PC-3 (cell line): Measurements from ENCODE around the gene TMEM39A. TPM values are rescaled to one million over a fixed set of nuclear protein-coding genes. Genes with fewer than 3 reads are reported as not detected.

Experiments
- ATAC-seq: fragments of 200-7000 bp; cut with Tn5 transposase; 2 replicates; pipeline ENCODE4 v1.9.1; 2020; ENCODE audit warnings: mild to moderate bottlenecking, moderate library complexity
- BruUV-seq: library from RNA; stranded (reverse); fragments of 400-500 nt; replicated peaks from 2 replicates; lab custom pipeline; 2021; lab: Mats Ljungman, UMichigan
- CTCF ChIA-PET: fragments of 300-600 bp; sonication (Branson Sonifier 250); formaldehyde crosslinking; loops from one replicate; lab custom pipeline; 2022; ENCODE audit warnings: antibody characterized with exemption; lab: Charles Lee
- POLR2A ChIA-PET: fragments of 300-600 bp; sonication (Branson Sonifier 250); formaldehyde crosslinking; loops from one replicate; lab custom pipeline; 2022; ENCODE audit warnings: antibody characterized with exemption; ENCODE audit not compliant: unreplicated experiment; lab: Charles Lee
- DNase-seq: peaks from one replicate; pipeline ENCODE4 v3.0.0-alpha.2; 2015
- H2AFZ ChIP-seq: fragments of 300-600 bp; sonication (generic); 2 replicates; pipeline ENCODE4 v1.6.0; 2016; ENCODE audit warnings: antibody characterized with exemption, low read length
- H3F3A ChIP-seq: fragments of 300-600 bp; sonication (generic); one replicate; pipeline ENCODE4 v1.6.0; 2017; ENCODE audit warnings: antibody characterized with exemption, low read length, control low read depth, mild to moderate bottlenecking; ENCODE audit not compliant: unreplicated experiment
- H3K27ac ChIP-seq: fragments of 300-600 bp; sonication (generic); 2 replicates; pipeline ENCODE4 v1.5.1; 2016; ENCODE audit warnings: mild to moderate bottlenecking, low read length
- H3K27me3 ChIP-seq: fragments of 300-600 bp; sonication (generic); 2 replicates; pipeline ENCODE4 v1.6.1; 2016; ENCODE audit warnings: low read length, mixed read lengths
- H3K36me3 ChIP-seq: fragments of 300-600 bp; sonication (generic); 2 replicates; pipeline ENCODE4 v1.6.1; 2016; ENCODE audit warnings: low read depth, mixed run types, low read length, mixed read lengths
- H3K4me1 ChIP-seq: fragments of 300-600 bp; sonication (generic); 2 replicates; pipeline ENCODE4 v1.5.1; 2016; ENCODE audit warnings: low read length; ENCODE audit not compliant: insufficient read depth
- H3K4me2 ChIP-seq: fragments of 300-600 bp; sonication (generic); 2 replicates; pipeline ENCODE4 v1.6.0; 2016; ENCODE audit warnings: low read length
- H3K4me3 ChIP-seq: fragments of 300-600 bp; sonication (generic); 2 replicates; pipeline ENCODE4 v1.5.1; 2016; ENCODE audit warnings: mild to moderate bottlenecking, low read length, mixed read lengths
- H3K79me2 ChIP-seq: fragments of 300-600 bp; sonication (generic); 2 replicates; pipeline ENCODE4 v1.6.1; 2017; ENCODE audit warnings: low read length, mixed read lengths
- H3K9ac ChIP-seq: fragments of 300-600 bp; sonication (generic); 2 replicates; pipeline ENCODE4 v1.6.0; 2016; ENCODE audit warnings: mild to moderate bottlenecking, low read length
- H3K9me2 ChIP-seq: fragments of 300-600 bp; sonication (generic); replicated peaks from 2 replicates; pipeline ENCODE4 v1.6.1; 2016; ENCODE audit warnings: mixed run types, low read length, mixed read lengths
- H3K9me3 ChIP-seq: fragments of 300-600 bp; sonication (generic); 2 replicates; pipeline ENCODE4 v1.6.1; 2016; ENCODE audit warnings: low read length, mixed read lengths
- H4K20me1 ChIP-seq: fragments of 300-600 bp; sonication (generic); 2 replicates; pipeline ENCODE4 v1.6.1; 2016; ENCODE audit warnings: low read length, mixed read lengths
- EZH2 ChIP-seq: fragments of 300-600 bp; sonication (generic); IDR thresholded peaks from one replicate; pipeline ENCODE4 v1.6.1; 2017; ENCODE audit warnings: antibody characterized with exemption, mild to moderate bottlenecking, low read length; ENCODE audit not compliant: unreplicated experiment
- EZH2phosphoT487 ChIP-seq: fragments of 300-600 bp; sonication (generic); IDR thresholded peaks from 2 replicates; pipeline ENCODE4 v1.6.1; 2018; ENCODE audit warnings: mild to moderate bottlenecking, antibody characterized with exemption, low read length, borderline replicate concordance
- intact Hi-C: fragments of 100-400 bp; cut with micrococcal nuclease; formaldehyde crosslinking; loops from 2 replicates; pipeline ENCODE4 v1.9.0; 2023
- total RNA-seq: library from RNA; depleted of rRNA; stranded (reverse); fragments of >200 nt; gene quantifications from 2 replicates; pipeline ENCODE4 v1.2.3, GENCODE V29; 2014
- TF ChIP-seq, protein P1 (sequence below): fragments of 300-600 bp; sonication (generic); conservative IDR thresholded peaks from 2 replicates; pipeline ENCODE4 v1.5.1; 2017; ENCODE audit warnings: antibody characterized with exemption, low read depth, mild to moderate bottlenecking, low read length

Gene TMEM39A
- total RNA-seq, 1 experiment from 2014 or later: 56.5 TPM

DNA sequence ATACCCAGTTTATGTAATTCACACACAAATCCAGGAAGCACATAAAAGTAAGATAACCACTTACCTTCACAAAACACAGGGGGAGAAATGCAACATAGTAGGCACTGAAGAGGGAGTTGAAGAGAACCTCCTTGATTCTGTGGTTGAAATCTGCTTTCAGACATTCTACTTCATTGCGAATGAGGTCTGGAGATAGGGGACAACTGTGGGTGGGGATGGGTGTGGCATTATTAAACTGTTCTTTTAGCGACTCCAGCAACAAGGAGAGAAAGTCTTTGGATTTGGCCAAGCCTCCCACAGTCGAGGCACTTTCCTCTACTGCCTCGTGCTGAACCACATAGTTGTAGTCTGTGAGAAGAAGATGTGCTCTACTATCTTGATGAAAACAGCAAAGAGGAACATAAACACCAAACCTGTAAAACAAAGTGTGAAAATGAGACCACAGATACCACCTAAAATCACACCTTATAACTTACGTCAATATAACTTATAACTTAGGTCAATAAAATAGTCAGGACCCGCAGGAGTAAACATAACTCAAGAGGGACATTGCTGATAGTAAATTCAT lies 25.6 kb downstream of the TMEM39A start:
- Histone ChIP-seq H3K79me2 (no peaks in the 10 kb centered on the region), H3K9me2 (no peaks in the 10 kb centered on the region), H3K27me3 (no peaks in the 10 kb centered on the region), H3F3A (peaks cover 3% of the 10 kb centered on the region), H4K20me1 (no peaks in the 10 kb centered on the region), H3K27ac (no peak overlapping the region), H3K4me2 (no peak overlapping the region), H3K4me1 (no peaks in the 10 kb centered on the region), H3K9me3 (no peaks in the 10 kb centered on the region), H3K4me3 (no peak overlapping the region), H3K9ac (no peak overlapping the region), H3K36me3 (peaks cover 53% of the 10 kb centered on the region), H2AFZ (no peak overlapping the region)
- DNase-seq (no peak), ATAC-seq (no peak)
- no TSS peak for BruUV-seq
- intact Hi-C loops: no loop called here
- ChIA-PET CTCF (no interaction called here), POLR2A (no interaction called here)
- TF ChIP-seq EZH2phosphoT487 (no peak), EZH2 (no peak)
- TF ChIP-seq, protein P1, sequence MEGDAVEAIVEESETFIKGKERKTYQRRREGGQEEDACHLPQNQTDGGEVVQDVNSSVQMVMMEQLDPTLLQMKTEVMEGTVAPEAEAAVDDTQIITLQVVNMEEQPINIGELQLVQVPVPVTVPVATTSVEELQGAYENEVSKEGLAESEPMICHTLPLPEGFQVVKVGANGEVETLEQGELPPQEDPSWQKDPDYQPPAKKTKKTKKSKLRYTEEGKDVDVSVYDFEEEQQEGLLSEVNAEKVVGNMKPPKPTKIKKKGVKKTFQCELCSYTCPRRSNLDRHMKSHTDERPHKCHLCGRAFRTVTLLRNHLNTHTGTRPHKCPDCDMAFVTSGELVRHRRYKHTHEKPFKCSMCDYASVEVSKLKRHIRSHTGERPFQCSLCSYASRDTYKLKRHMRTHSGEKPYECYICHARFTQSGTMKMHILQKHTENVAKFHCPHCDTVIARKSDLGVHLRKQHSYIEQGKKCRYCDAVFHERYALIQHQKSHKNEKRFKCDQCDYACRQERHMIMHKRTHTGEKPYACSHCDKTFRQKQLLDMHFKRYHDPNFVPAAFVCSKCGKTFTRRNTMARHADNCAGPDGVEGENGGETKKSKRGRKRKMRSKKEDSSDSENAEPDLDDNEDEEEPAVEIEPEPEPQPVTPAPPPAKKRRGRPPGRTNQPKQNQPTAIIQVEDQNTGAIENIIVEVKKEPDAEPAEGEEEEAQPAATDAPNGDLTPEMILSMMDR: no peak

DNA sequence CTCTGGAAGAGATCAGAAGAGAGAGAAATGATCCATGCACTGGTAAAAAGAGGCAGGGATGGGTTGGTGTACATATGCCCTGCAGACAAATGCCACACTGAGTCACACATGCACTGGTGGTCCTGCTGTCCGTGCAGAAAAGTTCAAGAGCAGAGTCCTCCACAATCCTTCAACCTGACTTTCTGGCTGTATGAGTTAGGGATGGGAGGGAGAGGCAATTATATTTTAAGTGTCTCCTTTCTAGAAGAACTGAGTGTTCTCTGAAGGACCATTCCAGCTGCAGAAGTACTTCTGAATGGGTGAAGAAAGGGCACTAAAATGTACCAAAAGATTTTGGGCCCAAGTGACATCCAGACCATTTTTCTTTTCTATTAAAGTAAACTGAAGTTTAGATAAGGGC lies 26.4 kb downstream of the TMEM39A start:
- Histone ChIP-seq H3F3A (peaks cover 3% of the 10 kb centered on the region), H3K36me3 (peaks cover 53% of the 10 kb centered on the region), H3K27me3 (no peaks in the 10 kb centered on the region), H3K9me2 (no peaks in the 10 kb centered on the region), H2AFZ (no peak overlapping the region), H4K20me1 (no peaks in the 10 kb centered on the region), H3K27ac (no peak overlapping the region), H3K4me3 (no peak overlapping the region), H3K9me3 (no peaks in the 10 kb centered on the region), H3K79me2 (no peaks in the 10 kb centered on the region), H3K4me1 (no peaks in the 10 kb centered on the region), H3K9ac (no peak overlapping the region), H3K4me2 (no peak overlapping the region)
- CTCF ChIA-PET: no interaction called here
- intact Hi-C loops: no loop called here
- DNase-seq: no peak
- BruUV-seq: no TSS peak
- TF ChIP-seq EZH2: no peak
- TF ChIP-seq, protein P1: no peak
- POLR2A ChIA-PET: no interaction called here
- ATAC-seq: no peak

DNA sequence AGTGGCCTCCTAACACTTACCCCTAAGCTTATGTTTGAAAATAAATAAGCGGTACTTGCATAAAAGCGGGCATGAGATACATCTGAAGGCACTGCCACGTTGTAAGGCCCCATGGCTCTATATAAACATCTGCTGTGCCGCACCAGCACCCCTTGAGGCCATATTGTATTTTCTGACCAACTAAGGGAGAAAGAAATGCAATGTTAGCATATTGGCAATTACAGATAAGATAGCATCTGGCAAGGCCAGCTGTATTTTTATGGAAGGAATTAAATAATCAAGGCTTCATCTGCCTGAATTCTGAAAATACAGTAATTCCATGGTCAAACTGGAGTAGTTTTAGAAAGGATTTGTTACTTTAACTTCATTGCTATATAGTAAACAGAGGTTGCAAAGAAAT lies 28.7 kb downstream of the TMEM39A start:
- DNase-seq (no peak), ATAC-seq (no peak)
- BruUV-seq: no TSS peak
- Histone ChIP-seq H3K36me3 (peaks cover 73% of the 10 kb centered on the region), H3K4me2 (no peak overlapping the region), H3K9me3 (no peaks in the 10 kb centered on the region), H4K20me1 (no peaks in the 10 kb centered on the region), H3K4me3 (no peak overlapping the region), H3F3A (peaks cover 3% of the 10 kb centered on the region), H2AFZ (no peak overlapping the region), H3K79me2 (no peaks in the 10 kb centered on the region), H3K4me1 (no peaks in the 10 kb centered on the region), H3K27me3 (no peaks in the 10 kb centered on the region), H3K9me2 (no peaks in the 10 kb centered on the region), H3K27ac (no peak overlapping the region), H3K9ac (no peak overlapping the region)
- intact Hi-C loops: no loop called here
- POLR2A ChIA-PET: no interaction called here
- CTCF ChIA-PET: interaction anchor here (0.5 kb wide), 1 partner anchor 552 kb away, joined by 3 read pairs; no protein-coding TSS in a partner anchor
- TF ChIP-seq EZH2phosphoT487 (no peak), EZH2 (no peak)
- TF ChIP-seq, protein P1: peak; percentile 22; the same call in 1 of the 2 replicates
